HFF-Myc (cell line): ENCODE results near the gene IFFO2.

Experiments
- DNase-seq: peaks from one replicate; pipeline ENCODE4 v3.0.0-alpha.2; 2011; ENCODE audit warnings: low read depth; ENCODE audit errors: extremely low read depth
- H3K4me3 ChIP-seq: replicated peaks from 2 replicates; pipeline ENCODE4 v1.5.1; 2011; ENCODE audit warnings: low read depth, mild to moderate bottlenecking, control low read depth, low read length
- TF ChIP-seq, protein P1 (sequence below): IDR thresholded peaks from 2 replicates; pipeline ENCODE4 v1.5.1; 2012; ENCODE audit warnings: mild to moderate bottlenecking, low read depth, low read length, control low read depth; ENCODE audit errors: missing control alignments

Gene IFFO2

GRCh38 chr1:18997508-18997907 lies 41.0 kb upstream of the IFFO2 start:
- TF ChIP-seq, protein P1, sequence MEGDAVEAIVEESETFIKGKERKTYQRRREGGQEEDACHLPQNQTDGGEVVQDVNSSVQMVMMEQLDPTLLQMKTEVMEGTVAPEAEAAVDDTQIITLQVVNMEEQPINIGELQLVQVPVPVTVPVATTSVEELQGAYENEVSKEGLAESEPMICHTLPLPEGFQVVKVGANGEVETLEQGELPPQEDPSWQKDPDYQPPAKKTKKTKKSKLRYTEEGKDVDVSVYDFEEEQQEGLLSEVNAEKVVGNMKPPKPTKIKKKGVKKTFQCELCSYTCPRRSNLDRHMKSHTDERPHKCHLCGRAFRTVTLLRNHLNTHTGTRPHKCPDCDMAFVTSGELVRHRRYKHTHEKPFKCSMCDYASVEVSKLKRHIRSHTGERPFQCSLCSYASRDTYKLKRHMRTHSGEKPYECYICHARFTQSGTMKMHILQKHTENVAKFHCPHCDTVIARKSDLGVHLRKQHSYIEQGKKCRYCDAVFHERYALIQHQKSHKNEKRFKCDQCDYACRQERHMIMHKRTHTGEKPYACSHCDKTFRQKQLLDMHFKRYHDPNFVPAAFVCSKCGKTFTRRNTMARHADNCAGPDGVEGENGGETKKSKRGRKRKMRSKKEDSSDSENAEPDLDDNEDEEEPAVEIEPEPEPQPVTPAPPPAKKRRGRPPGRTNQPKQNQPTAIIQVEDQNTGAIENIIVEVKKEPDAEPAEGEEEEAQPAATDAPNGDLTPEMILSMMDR, result no peak
- DNase-seq, result no peak
- no peak overlapping the region for H3K4me3 ChIP-seq

DNA sequence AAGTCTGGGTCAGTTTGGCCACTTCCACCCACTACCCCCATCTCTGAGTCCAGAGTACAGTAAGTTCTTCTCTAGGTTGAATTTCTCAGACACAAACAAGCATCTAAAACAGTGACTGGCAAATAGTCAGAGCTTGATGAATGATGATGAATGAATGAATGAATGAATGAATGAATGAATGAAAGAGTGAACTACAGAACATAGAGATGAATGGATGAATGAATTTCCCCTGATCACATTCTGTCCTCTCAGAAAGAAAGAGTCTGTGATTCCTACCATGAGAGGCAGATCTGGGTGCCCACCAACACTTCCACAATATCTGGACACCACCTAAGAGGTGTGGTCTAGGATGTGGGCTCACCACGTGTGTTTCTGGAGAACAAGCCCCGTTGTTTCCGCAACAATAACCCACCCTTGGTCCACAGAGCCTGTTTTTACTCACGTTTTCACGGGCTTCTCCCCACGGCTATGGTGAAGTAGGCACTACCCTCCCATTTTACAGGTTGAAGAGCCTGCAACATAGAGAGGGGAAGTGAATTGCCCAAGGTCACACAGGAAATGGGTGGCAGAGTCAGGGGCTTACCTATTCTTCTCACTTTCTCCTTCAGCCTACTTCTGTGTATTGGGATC lies 40.2 kb upstream of the IFFO2 start:
- TF ChIP-seq, protein P1, result no peak
- DNase-seq, result no peak
- no peak overlapping the region for H3K4me3 ChIP-seq

GRCh38 chr1:18994381-18994780 lies 37.9 kb upstream of the IFFO2 start:
- no peak overlapping the region for H3K4me3 ChIP-seq
- TF ChIP-seq, protein P1, result no peak
- no peak for DNase-seq

- DNase-seq, result no peak
- TF ChIP-seq, protein P1, result no peak
- H3K4me3 ChIP-seq, result no peak overlapping the region
These were observed 36.2 kb upstream of the IFFO2 start for GRCh38 chr1:18992646-18993045.

GRCh38 chr1:18991585-18991984 lies 35.1 kb upstream of the IFFO2 start:
- no peak overlapping the region for H3K4me3 ChIP-seq
- no peak for DNase-seq
- TF ChIP-seq, protein P1, result no peak

DNA sequence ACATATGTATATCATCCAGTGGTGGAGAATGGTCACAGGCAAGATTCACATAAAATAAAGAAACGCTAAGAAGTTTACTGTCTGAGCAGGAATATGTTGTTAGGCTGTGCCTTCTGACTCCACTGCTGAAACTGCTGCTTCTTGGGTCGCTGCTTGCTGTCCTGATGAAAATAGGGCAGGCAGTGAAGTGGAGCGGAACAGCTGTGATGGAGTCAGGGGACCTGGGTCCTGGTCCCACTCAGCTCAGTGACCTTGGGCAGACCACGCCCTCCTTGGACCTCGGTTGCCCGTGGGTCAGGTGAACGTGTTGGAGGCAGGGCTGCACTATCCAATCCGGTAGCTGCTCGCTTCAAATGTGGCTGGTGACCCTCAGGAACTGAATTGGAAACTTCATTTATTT lies 33.4 kb upstream of the IFFO2 start:
- no peak for DNase-seq
- TF ChIP-seq, protein P1, result no peak
- no peak overlapping the region for H3K4me3 ChIP-seq
